Thymus (tissue), 11 donors: ENCODE data around the gene HIVEP2. TPM values are rescaled to one million over a fixed set of nuclear protein-coding genes. Genes with fewer than 3 reads are reported as not detected.
A peak's percentile ranks its signal among the peaks of the same experiment; 100 is the strongest.

Source experiments
- DNase-seq, 9 donors: peaks; one replicate each; pipeline ENCODE4 v3.0.0-alpha.2; 2013; ENCODE audit warnings: low spot score in 9 of 9, low read depth in 6 of 9, missing footprints in 1 of 9
- H3K27ac ChIP-seq, 2 donors: one replicate each; pipeline ENCODE4 v1.5.1; 2013; ENCODE audit warnings: control low read depth in 1 of 2, low read depth in 1 of 2, low read length in 1 of 2, mild to moderate bottlenecking in 1 of 2, moderate library complexity in 1 of 2
- H3K27me3 ChIP-seq, 2 donors: one replicate each; pipeline ENCODE4 v1.5.1; 2013; ENCODE audit warnings: low read length in 1 of 2; ENCODE audit not compliant: control insufficient read depth in 2 of 2, insufficient read depth in 1 of 2
- H3K36me3 ChIP-seq, 2 donors: one replicate each; pipeline ENCODE4 v1.5.1; 2013; ENCODE audit warnings: low read length in 1 of 2, mild to moderate bottlenecking in 1 of 2, moderate library complexity in 1 of 2; ENCODE audit not compliant: control insufficient read depth in 2 of 2, insufficient read depth in 2 of 2
- H3K4me1 ChIP-seq, 2 donors: one replicate each; pipeline ENCODE4 v1.5.1; 2013; ENCODE audit warnings: low read length in 2 of 2; ENCODE audit not compliant: control insufficient read depth in 2 of 2, insufficient read depth in 2 of 2
- H3K4me3 ChIP-seq, 2 donors: one replicate each; pipeline ENCODE4 v1.5.1; 2013; ENCODE audit warnings: low read length in 2 of 2, control low read depth in 1 of 2, mild to moderate bottlenecking in 1 of 2
- H3K9me3 ChIP-seq, 2 donors: one replicate each; pipeline ENCODE4 v1.5.1; 2013; ENCODE audit warnings: low read length in 1 of 2, mild to moderate bottlenecking in 1 of 2; ENCODE audit not compliant: control insufficient read depth in 2 of 2, insufficient read depth in 1 of 2
- WGBS: extraction: QIAGEN DNeasy Blood & Tissue Kit; methylation state at CpG from one replicate; pipeline ENCODE4 v1.1.7; 2013; 5-methylcytosine and 5-hydroxymethylcytosine counted together
- polyA plus RNA-seq: library from polyadenylated mRNA; stranded (reverse); fragments of 200-250 nt; gene quantifications from one replicate; pipeline ENCODE4 v1.2.3, GENCODE V29; 2013
- total RNA-seq: library from RNA; stranded (reverse); fragments of 120-200 nt; gene quantifications from one replicate; pipeline ENCODE4 v1.2.4, GENCODE V29; 2013
- donor health status: healthy.

Gene HIVEP2
- total and polyA plus RNA-seq, 2 donors: 11.6 to 16.4 TPM

GRCh38 chr6:142884214-142885035 lies 60.6 kb downstream of the HIVEP2 start:
- Histone ChIP-seq H3K9me3 (no peaks in the 10 kb centered on the region), H3K27me3 (no peaks in the 10 kb centered on the region), H3K36me3 (peaks cover 0 to 4% of the 10 kb centered on the region in 2 donors), H3K27ac (peak overlapping the region in 1 of 2 donors; percentile 84), H3K4me3 (peak overlapping the region; percentile 32 to 47), H3K4me1 (peaks cover 23 to 35% of the 10 kb centered on the region in 2 donors)
- 62% methylated on average over 8 of the region's 8 CpGs for WGBS
- DNase-seq: no peak

- no peaks in the 10 kb centered on the region for H3K27me3 ChIP-seq
- peaks cover 12 to 24% of the 10 kb centered on the region in 2 donors for H3K4me1 ChIP-seq
- 96% methylated on average over 3 of the region's 3 CpGs for WGBS
These were observed 62.0 kb downstream of the HIVEP2 start for GRCh38 chr6:142883011-142883410.

GRCh38 chr6:142881761-142882160 lies 63.2 kb downstream of the HIVEP2 start:
- Histone ChIP-seq H3K27me3 (no peaks in the 10 kb centered on the region), H3K4me3 (no peak overlapping the region), H3K36me3 (peaks cover 2 to 4% of the 10 kb centered on the region in 2 donors), H3K9me3 (no peaks in the 10 kb centered on the region), H3K27ac (no peak overlapping the region), H3K4me1 (peaks cover 11 to 21% of the 10 kb centered on the region in 2 donors)
- WGBS: 97% methylated on average over 3 of the region's 3 CpGs
- DNase-seq: no peak

More at GRCh38 chr6:142883011-142883410, 62.0 kb downstream of the HIVEP2 start:
- peak overlapping the region in 1 of 2 donors; percentile 11 for H3K4me3 ChIP-seq
- H3K9me3 ChIP-seq: no peaks in the 10 kb centered on the region
- DNase-seq: no peak
- no peak overlapping the region for H3K27ac ChIP-seq
- H3K36me3 ChIP-seq: peaks cover 0 to 4% of the 10 kb centered on the region in 2 donors

- DNase-seq: no peak
- no peaks in the 10 kb centered on the region for H3K27me3 ChIP-seq
- no peaks in the 10 kb centered on the region for H3K9me3 ChIP-seq
- H3K4me3 ChIP-seq: no peak overlapping the region
- WGBS: 97% methylated on average over 1 of the region's 1 CpG
- peaks cover 7 to 16% of the 10 kb centered on the region in 2 donors for H3K4me1 ChIP-seq
- H3K36me3 ChIP-seq: peaks cover 2 to 4% of the 10 kb centered on the region in 2 donors
- no peak overlapping the region for H3K27ac ChIP-seq
These were observed 63.7 kb downstream of the HIVEP2 start for GRCh38 chr6:142881290-142881689.

- WGBS: 100% methylated on average over 2 of the region's 2 CpGs
These were observed 64.8 kb downstream of the HIVEP2 start for GRCh38 chr6:142880201-142880600.

GRCh38 chr6:142879527-142879926 lies 65.4 kb downstream of the HIVEP2 start:
- 98% methylated on average over 2 of the region's 2 CpGs for WGBS
- H3K9me3 ChIP-seq: no peaks in the 10 kb centered on the region

More at GRCh38 chr6:142880201-142880600, 64.8 kb downstream of the HIVEP2 start:
- DNase-seq: no peak
- Histone ChIP-seq H3K36me3 (peaks cover 2 to 4% of the 10 kb centered on the region in 2 donors), H3K27ac (no peak overlapping the region), H3K4me1 (peaks cover 5 to 11% of the 10 kb centered on the region in 2 donors), H3K27me3 (no peaks in the 10 kb centered on the region), H3K4me3 (no peak overlapping the region), H3K9me3 (no peaks in the 10 kb centered on the region)

GRCh38 chr6:142879076-142879475 lies 65.9 kb downstream of the HIVEP2 start:
- Histone ChIP-seq H3K9me3 (no peaks in the 10 kb centered on the region), H3K27ac (no peak overlapping the region), H3K4me3 (no peak overlapping the region), H3K36me3 (peaks cover 2 to 4% of the 10 kb centered on the region in 2 donors), H3K27me3 (no peaks in the 10 kb centered on the region), H3K4me1 (peaks cover 2 to 3% of the 10 kb centered on the region in 2 donors)
- DNase-seq: no peak
- 87% methylated on average over 6 of the region's 6 CpGs for WGBS

More at GRCh38 chr6:142879527-142879926, 65.4 kb downstream of the HIVEP2 start:
- Histone ChIP-seq H3K27me3 (no peaks in the 10 kb centered on the region), H3K4me1 (peaks cover 4% of the 10 kb centered on the region in 2 donors), H3K36me3 (peaks cover 2 to 4% of the 10 kb centered on the region in 2 donors), H3K27ac (no peak overlapping the region), H3K4me3 (no peak overlapping the region)
- no peak for DNase-seq

- WGBS: 96% methylated on average over 3 of the region's 3 CpGs
- no peak overlapping the region for H3K27ac ChIP-seq
- peaks cover 2 to 3% of the 10 kb centered on the region in 2 donors for H3K4me1 ChIP-seq
- no peaks in the 10 kb centered on the region for H3K9me3 ChIP-seq
- H3K36me3 ChIP-seq: peaks cover 2 to 4% of the 10 kb centered on the region in 2 donors
- no peak overlapping the region for H3K4me3 ChIP-seq
- no peak for DNase-seq
- H3K27me3 ChIP-seq: no peaks in the 10 kb centered on the region
These were observed 66.6 kb downstream of the HIVEP2 start for GRCh38 chr6:142878407-142878806.

- H3K4me3 ChIP-seq: no peak overlapping the region
- no peaks in the 10 kb centered on the region for H3K9me3 ChIP-seq
- no peak for DNase-seq
- peaks cover 8 to 11% of the 10 kb centered on the region in 2 donors for H3K4me1 ChIP-seq
- peaks cover 3 to 4% of the 10 kb centered on the region in 2 donors for H3K36me3 ChIP-seq
- H3K27ac ChIP-seq: no peak overlapping the region
- no peaks in the 10 kb centered on the region for H3K27me3 ChIP-seq
- 43% methylated on average over 1 of the region's 1 CpG for whole genome bisulfite sequencing
These were observed 70.3 kb downstream of the HIVEP2 start for GRCh38 chr6:142874676-142875075.
